ENCODE data around the gene MCM5. TPM values are rescaled to one million over a fixed set of nuclear protein-coding genes. Genes with fewer than 3 reads are reported as not detected.
"Not testable (repeated sequence)": the region's sequence is repeated elsewhere in the genome, so short reads cannot be mapped to it uniquely, and the experiment has no call there.

Gene MCM5
- total RNA-seq, 1 donor from 2014 or later: 8.3 TPM

GRCh38 chr22:35394011-35394312, 6.0 kb upstream of the MCM5 start:
- TF ChIP-seq, protein P1, sequence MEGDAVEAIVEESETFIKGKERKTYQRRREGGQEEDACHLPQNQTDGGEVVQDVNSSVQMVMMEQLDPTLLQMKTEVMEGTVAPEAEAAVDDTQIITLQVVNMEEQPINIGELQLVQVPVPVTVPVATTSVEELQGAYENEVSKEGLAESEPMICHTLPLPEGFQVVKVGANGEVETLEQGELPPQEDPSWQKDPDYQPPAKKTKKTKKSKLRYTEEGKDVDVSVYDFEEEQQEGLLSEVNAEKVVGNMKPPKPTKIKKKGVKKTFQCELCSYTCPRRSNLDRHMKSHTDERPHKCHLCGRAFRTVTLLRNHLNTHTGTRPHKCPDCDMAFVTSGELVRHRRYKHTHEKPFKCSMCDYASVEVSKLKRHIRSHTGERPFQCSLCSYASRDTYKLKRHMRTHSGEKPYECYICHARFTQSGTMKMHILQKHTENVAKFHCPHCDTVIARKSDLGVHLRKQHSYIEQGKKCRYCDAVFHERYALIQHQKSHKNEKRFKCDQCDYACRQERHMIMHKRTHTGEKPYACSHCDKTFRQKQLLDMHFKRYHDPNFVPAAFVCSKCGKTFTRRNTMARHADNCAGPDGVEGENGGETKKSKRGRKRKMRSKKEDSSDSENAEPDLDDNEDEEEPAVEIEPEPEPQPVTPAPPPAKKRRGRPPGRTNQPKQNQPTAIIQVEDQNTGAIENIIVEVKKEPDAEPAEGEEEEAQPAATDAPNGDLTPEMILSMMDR (IDR thresholded peaks at IDR 0.05; ENCODE audit: borderline replicate concordance): no peak

GRCh38 chr22:35394810-35395563, 5.0 kb upstream of the MCM5 start:
- Histone ChIP-seq H3K4me3 (no peak overlapping the region), H3K27ac (replicated peaks) (no peak overlapping the region), H3K27me3 (ENCODE audit: low read depth) (no peaks in the 10 kb centered on the region), H3K4me1 (peaks cover 6% of the 10 kb centered on the region), H3K9me3 (replicated peaks) (no peaks in the 10 kb centered on the region), H3K36me3 (no peaks in the 10 kb centered on the region)
- TF ChIP-seq, protein P1 (IDR thresholded peaks at IDR 0.05; ENCODE audit: borderline replicate concordance): no peak
- intact Hi-C loops (cut with micrococcal nuclease): no loop called here
- DNase-seq: no peak

More at GRCh38 chr22:35394011-35394312, 6.0 kb upstream of the MCM5 start:
- Histone ChIP-seq H3K27ac (replicated peaks) (no peak overlapping the region), H3K4me3 (no peak overlapping the region), H3K36me3 (no peaks in the 10 kb centered on the region), H3K27me3 (ENCODE audit: low read depth) (no peaks in the 10 kb centered on the region), H3K9me3 (replicated peaks) (no peaks in the 10 kb centered on the region), H3K4me1 (no peaks in the 10 kb centered on the region)
- no peak for DNase-seq
- intact Hi-C loops (cut with micrococcal nuclease): no loop called here

DNA sequence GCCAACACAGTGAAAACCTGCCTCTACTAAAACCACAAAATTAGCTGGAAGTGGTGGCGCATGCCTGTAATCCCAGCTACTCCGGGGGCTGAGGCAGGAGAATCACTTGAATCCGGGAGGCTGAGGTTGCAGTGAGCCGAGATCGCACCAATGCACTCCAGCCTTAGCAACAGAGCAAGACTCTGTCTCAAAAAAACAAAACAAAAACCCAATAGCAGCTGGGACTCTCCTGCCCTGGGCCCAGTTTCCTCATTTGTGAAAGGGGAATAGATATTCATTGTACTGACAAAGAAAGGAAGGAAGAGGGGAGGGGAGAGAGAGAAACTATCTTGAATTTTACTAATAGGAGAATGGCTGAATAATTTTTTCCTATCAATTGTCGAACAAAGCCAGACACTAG, 3.3 kb upstream of the MCM5 start:
- H3K4me3 ChIP-seq; H3K36me3 ChIP-seq; H3K9me3 ChIP-seq (replicated peaks); DNase-seq; H3K27me3 ChIP-seq (ENCODE audit: low read depth); intact Hi-C loops (cut with micrococcal nuclease): not testable (repeated sequence)
- H3K4me1 ChIP-seq: peaks cover 16% of the 10 kb centered on the region
- peak overlapping the region; percentile 30 for H3K27ac ChIP-seq (replicated peaks)

GRCh38 chr22:35397095-35397904, 2.6 kb upstream of the MCM5 start:
- intact Hi-C loops (cut with micrococcal nuclease): no loop called here
- no peak for DNase-seq
- Histone ChIP-seq H3K36me3 (no peaks in the 10 kb centered on the region), H3K9me3 (replicated peaks) (no peaks in the 10 kb centered on the region), H3K4me1 (peaks cover 16% of the 10 kb centered on the region), H3K27ac (replicated peaks) (peak overlapping the region; percentile 30), H3K27me3 (ENCODE audit: low read depth) (no peaks in the 10 kb centered on the region), H3K4me3 (no peak overlapping the region)
- TF ChIP-seq, protein P1 (IDR thresholded peaks at IDR 0.05; ENCODE audit: borderline replicate concordance): no peak

- TF ChIP-seq, protein P1 (IDR thresholded peaks at IDR 0.05; ENCODE audit: borderline replicate concordance): no peak
- Histone ChIP-seq H3K4me1 (peaks cover 16% of the 10 kb centered on the region), H3K27me3 (ENCODE audit: low read depth) (no peaks in the 10 kb centered on the region), H3K4me3 (no peak overlapping the region), H3K36me3 (peaks cover 8% of the 10 kb centered on the region), H3K27ac (replicated peaks) (no peak overlapping the region), H3K9me3 (replicated peaks) (no peaks in the 10 kb centered on the region)
- intact Hi-C loops (cut with micrococcal nuclease): no loop called here
- no peak for DNase-seq
Measured at GRCh38 chr22:35398591-35398973, 1.4 kb upstream of the MCM5 start.

Data from left ventricle myocardium inferior (tissue), 1 donor.